ENCODE data around the gene ITPR2. TPM values are rescaled to one million over a fixed set of nuclear protein-coding genes. Genes with fewer than 3 reads are reported as not detected.

ITPR2 gene
- total RNA-seq, 4 donors from 2014 or later: 32.6 to 87.5 (median 51.9) TPM

DNA sequence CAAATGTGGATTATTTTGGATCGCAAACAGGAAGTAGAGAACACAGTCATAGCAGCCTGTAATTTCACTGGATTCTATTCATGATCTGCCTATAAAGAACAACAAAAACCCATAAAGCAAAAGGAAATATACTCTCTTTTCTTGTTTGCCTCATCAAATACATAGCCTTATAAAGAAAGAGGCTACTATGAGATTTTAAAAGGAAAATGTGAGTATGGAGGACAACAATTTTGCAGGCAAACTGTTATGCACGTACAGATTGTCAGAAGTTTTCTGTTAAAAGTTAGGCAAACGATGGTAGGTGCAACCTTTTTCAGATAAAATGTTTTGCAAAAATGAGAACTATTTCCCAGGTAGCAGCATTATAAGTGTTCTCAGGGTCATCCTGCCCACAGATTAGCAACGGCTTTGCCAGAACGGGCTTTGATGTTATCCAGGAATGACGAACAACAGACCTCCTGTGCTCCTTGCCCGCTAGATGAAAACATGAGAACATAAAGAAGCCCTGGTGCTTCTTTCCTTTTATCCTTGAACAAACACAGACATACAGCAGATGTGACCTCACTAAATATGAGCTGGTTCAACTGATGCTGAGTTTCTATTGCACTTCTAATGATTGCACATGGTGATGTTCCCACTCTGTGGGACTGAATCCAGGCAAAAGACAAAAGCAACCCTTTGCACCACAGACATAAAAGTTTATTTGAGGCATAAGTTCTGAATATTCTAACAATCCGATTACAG lies 88.1 kb downstream of the ITPR2 start:
- no peak for DNase-seq
- H3K9me3 ChIP-seq: no peaks in the 10 kb centered on the region
- TF ChIP-seq, protein P1, sequence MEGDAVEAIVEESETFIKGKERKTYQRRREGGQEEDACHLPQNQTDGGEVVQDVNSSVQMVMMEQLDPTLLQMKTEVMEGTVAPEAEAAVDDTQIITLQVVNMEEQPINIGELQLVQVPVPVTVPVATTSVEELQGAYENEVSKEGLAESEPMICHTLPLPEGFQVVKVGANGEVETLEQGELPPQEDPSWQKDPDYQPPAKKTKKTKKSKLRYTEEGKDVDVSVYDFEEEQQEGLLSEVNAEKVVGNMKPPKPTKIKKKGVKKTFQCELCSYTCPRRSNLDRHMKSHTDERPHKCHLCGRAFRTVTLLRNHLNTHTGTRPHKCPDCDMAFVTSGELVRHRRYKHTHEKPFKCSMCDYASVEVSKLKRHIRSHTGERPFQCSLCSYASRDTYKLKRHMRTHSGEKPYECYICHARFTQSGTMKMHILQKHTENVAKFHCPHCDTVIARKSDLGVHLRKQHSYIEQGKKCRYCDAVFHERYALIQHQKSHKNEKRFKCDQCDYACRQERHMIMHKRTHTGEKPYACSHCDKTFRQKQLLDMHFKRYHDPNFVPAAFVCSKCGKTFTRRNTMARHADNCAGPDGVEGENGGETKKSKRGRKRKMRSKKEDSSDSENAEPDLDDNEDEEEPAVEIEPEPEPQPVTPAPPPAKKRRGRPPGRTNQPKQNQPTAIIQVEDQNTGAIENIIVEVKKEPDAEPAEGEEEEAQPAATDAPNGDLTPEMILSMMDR (IDR thresholded peaks at IDR 0.05): no peak
- TF ChIP-seq POLR2A (IDR thresholded peaks at IDR 0.05): no peak
- H3K27ac ChIP-seq: no peak overlapping the region
- H3K36me3 ChIP-seq: no peaks in the 10 kb centered on the region
- no peaks in the 10 kb centered on the region for H3K27me3 ChIP-seq
- H3K4me3 ChIP-seq: no peak overlapping the region
- H3K4me1 ChIP-seq: peaks cover 0 to 13% (median 3%) of the 10 kb centered on the region in 4 donors

DNA sequence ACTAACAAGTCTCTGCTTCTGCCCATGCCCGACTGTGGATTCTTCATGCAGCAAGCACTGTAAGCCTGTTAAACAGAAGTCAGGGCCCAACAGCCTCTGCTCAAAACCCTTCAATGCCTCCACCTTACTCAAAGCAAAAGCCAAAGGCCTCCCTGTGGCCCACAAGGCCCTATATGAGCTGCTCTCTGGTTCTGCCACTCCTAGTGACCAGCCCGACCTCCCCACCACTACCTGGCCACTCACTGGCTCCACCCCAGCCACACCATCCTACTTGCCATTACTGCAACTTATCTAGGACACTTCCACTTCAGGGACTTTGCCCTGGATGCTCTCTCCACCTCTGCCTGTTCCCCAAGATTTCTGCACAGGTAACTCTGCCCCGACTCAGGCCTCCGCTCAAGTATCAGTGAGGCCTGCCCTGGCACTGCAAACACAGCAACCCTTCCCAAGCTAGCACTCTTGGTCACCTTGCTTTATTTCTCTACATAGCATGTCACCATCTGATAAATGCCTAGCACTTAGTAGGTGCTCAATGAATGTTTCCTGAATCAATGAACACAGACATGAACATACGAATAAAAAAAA lies 88.9 kb downstream of the ITPR2 start:
- H3K9me3 ChIP-seq: no peaks in the 10 kb centered on the region
- H3K4me1 ChIP-seq: peaks cover 0 to 6% (median 2%) of the 10 kb centered on the region in 4 donors
- H3K4me3 ChIP-seq: no peak overlapping the region
- no peak overlapping the region for H3K27ac ChIP-seq
- no peaks in the 10 kb centered on the region for H3K36me3 ChIP-seq
- DNase-seq: no peak
- TF ChIP-seq POLR2A (IDR thresholded peaks at IDR 0.05): no peak
- TF ChIP-seq, protein P1 (IDR thresholded peaks at IDR 0.05): no peak
- H3K27me3 ChIP-seq: no peaks in the 10 kb centered on the region

DNA sequence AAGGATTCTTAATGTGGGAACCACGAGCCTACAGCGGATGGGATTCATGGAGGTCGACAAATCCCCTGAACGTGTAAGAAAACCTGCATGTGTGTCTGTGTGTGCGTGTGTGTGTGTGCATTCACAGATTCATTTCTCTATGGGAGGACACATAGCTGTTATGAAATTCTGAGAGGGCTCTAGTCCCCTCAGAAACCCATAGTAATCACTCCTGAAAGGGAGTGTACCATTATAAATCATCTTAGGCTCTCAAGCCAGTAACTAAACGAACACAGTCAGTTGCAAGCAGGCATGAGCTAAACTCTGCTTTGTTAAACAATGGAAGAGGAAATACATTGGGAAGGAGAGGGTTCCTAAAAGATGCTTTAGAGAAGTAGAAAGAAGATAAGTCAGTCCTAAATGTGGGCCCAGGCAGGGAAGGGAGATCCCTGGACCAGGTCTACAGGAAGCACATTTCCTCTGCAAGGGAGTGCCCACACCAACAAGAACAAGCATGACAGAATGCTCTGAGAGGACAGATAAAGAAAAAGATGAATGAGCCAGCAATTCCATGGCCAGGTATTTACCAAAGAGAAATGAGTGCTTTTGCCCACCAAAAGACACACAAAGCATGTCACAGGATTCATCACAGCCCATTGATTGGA lies 91.3 kb downstream of the ITPR2 start:
- Histone ChIP-seq H3K36me3 (no peaks in the 10 kb centered on the region), H3K9me3 (no peaks in the 10 kb centered on the region), H3K4me1 (no peaks in the 10 kb centered on the region), H3K4me3 (no peak overlapping the region), H3K27me3 (no peaks in the 10 kb centered on the region), H3K27ac (no peak overlapping the region)
- no peak for DNase-seq
- TF ChIP-seq, protein P1 (IDR thresholded peaks at IDR 0.05): no peak
- TF ChIP-seq POLR2A (IDR thresholded peaks at IDR 0.05): no peak

DNA sequence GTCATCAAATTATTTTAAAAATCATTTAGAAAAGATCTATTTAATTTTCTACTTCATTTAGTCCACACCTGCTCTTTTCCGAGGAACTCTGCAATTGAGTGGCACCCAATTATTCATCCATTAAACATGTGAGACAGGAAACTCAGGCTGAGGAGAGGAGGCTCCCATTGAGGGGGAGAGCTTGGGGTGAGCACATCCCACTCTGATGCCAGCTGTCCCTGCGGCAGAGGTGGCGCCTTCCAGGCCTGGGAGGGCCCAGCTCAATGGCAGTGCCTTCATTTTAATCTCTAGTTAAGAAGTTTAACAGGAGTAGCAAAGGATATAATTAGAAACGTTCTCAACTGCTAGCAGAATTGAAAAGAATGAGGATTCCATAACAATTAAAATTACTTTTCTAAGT lies 92.0 kb downstream of the ITPR2 start:
- H3K36me3 ChIP-seq: no peaks in the 10 kb centered on the region
- no peak overlapping the region for H3K27ac ChIP-seq
- no peaks in the 10 kb centered on the region for H3K4me1 ChIP-seq
- TF ChIP-seq, protein P1 (IDR thresholded peaks at IDR 0.05): no peak
- TF ChIP-seq POLR2A (IDR thresholded peaks at IDR 0.05): no peak
- no peak overlapping the region for H3K4me3 ChIP-seq
- DNase-seq: no peak
- no peaks in the 10 kb centered on the region for H3K9me3 ChIP-seq
- H3K27me3 ChIP-seq: no peaks in the 10 kb centered on the region

DNA sequence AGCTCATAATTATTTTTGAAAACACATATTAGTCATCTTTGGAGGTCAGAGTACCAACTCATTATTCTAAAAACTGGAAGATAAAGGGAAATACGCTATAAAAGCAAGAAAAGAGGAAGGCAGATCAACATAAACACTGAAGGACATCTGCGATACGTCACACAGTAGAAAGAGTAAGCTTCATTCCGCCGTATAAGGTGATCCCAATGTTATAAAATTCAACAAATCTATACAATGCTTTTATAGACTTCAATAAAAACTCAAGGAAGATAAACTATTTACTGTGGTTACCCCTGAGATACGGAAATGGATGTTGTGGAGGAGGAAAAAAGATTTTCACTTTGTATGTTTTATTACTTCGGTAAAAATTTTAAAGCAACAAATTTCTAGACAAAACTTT lies 92.6 kb downstream of the ITPR2 start:
- DNase-seq: no peak
- no peak for TF ChIP-seq POLR2A (IDR thresholded peaks at IDR 0.05)
- TF ChIP-seq, protein P1 (IDR thresholded peaks at IDR 0.05): no peak
- H3K27me3 ChIP-seq: no peaks in the 10 kb centered on the region
- H3K36me3 ChIP-seq: no peaks in the 10 kb centered on the region
- no peaks in the 10 kb centered on the region for H3K9me3 ChIP-seq
- no peaks in the 10 kb centered on the region for H3K4me1 ChIP-seq
- H3K27ac ChIP-seq: no peak overlapping the region
- no peak overlapping the region for H3K4me3 ChIP-seq

All from Peyer's patch (tissue), 4 donors.